ENCODE data around the gene ELK1.
A peak's percentile ranks its signal among the peaks of the same experiment; 100 is the strongest.

The ELK1 gene

DNA sequence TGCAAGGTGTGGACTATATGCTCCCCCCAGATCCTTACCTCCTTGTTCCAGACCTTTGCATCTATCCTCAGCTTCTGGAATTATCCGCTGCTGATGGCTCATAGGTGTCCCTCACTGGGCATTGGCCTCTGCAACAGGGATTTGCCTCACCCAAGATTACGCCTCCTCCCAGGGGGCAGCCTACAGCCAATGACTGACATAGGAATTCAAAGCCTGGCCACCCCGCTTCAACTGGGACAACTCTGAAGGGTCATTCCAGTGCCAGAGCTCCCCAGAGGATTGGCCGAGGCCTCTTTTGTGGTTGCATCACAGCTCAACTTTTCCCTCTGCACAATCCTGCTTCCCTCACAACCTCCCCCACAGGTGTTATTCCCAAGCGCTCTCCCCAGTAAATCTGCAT is 35.7 kb downstream of the ELK1 start (continued):
- TF ChIP-seq ZNF112 (tag by site-specific recombination; IDR thresholded peaks at IDR 0.05): no peak
- TF ChIP-seq ZBTB48 (tag by site-specific recombination; IDR thresholded peaks at IDR 0.05): no peak

DNA sequence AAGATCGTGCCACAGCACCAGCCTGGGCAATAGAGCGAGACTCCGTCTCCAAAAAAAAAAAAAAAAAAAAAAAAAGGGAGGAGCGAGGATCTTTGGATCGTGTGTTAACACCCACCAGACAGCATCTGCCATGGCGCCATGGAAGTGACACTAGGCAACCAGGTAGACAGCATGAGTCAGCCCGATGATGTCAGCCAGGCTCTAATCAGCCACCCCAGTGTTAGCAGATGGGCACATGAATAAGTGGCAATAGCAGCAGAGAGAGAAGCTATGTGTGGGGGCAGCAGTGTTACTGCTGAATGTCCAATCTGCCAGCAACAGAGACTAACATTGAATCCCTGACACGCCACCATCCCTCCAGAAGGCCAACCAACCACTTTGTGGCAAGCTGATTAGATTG is 37.3 kb downstream of the ELK1 start:
- POLR2A ChIA-PET: interaction anchor here (1.2 kb wide), 1 partner anchor 11 kb away, joined by 3 read pairs; no protein-coding TSS in a partner anchor
- CTCF ChIA-PET: interaction anchor here (0.6 to 1.3 kb wide), 3 partner anchors 10 to 1359 kb away, joined by 3 read pairs; no protein-coding TSS in a partner anchor
- Histone ChIP-seq H3K9me3 (ENCODE audit: control insufficient read depth, insufficient read depth, low read depth, low read length) (no peaks in the 10 kb centered on the region), H3K4me3 (ENCODE audit: low read depth, low read length) (no peak overlapping the region), H3K4me1 (ENCODE audit: control insufficient read depth, insufficient read depth, low read length) (no peaks in the 10 kb centered on the region), H3K27ac (ENCODE audit: extremely low read depth, low read depth, low read length) (no peak overlapping the region), H3K36me3 (ENCODE audit: control insufficient read depth in 2 of 2, insufficient read depth in 1 of 2, low read length in 2 of 2) (no peaks in the 10 kb centered on the region)
- no peak for TF ChIP-seq ZNF24 (tag by site-specific recombination; IDR thresholded peaks at IDR 0.05)
- no peak for TF ChIP-seq ZNF423 (tag by site-specific recombination; IDR thresholded peaks at IDR 0.05)
- peak; percentile 40 for TF ChIP-seq ZNF629 (tag by site-specific recombination; IDR thresholded peaks at IDR 0.05)
- TF ChIP-seq, protein P1, sequence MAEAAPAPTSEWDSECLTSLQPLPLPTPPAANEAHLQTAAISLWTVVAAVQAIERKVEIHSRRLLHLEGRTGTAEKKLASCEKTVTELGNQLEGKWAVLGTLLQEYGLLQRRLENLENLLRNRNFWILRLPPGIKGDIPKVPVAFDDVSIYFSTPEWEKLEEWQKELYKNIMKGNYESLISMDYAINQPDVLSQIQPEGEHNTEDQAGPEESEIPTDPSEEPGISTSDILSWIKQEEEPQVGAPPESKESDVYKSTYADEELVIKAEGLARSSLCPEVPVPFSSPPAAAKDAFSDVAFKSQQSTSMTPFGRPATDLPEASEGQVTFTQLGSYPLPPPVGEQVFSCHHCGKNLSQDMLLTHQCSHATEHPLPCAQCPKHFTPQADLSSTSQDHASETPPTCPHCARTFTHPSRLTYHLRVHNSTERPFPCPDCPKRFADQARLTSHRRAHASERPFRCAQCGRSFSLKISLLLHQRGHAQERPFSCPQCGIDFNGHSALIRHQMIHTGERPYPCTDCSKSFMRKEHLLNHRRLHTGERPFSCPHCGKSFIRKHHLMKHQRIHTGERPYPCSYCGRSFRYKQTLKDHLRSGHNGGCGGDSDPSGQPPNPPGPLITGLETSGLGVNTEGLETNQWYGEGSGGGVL (tag by site-specific recombination; IDR thresholded peaks at IDR 0.05): 0 out of 2 replicates have a peak, but pooled peaks have one; percentile 12
- TF ChIP-seq ZFHX2 (tag by site-specific recombination; conservative IDR thresholded peaks at IDR 0.05): no peak
- TF ChIP-seq ZNF10 (tag by site-specific recombination; IDR thresholded peaks at IDR 0.05): no peak
- TF ChIP-seq RBAK (tag by site-specific recombination; IDR thresholded peaks at IDR 0.05): no peak
- no peak for TF ChIP-seq ZNF341 (tag by site-specific recombination; IDR thresholded peaks at IDR 0.05; ENCODE audit: low read depth)
- TF ChIP-seq, protein P2, sequence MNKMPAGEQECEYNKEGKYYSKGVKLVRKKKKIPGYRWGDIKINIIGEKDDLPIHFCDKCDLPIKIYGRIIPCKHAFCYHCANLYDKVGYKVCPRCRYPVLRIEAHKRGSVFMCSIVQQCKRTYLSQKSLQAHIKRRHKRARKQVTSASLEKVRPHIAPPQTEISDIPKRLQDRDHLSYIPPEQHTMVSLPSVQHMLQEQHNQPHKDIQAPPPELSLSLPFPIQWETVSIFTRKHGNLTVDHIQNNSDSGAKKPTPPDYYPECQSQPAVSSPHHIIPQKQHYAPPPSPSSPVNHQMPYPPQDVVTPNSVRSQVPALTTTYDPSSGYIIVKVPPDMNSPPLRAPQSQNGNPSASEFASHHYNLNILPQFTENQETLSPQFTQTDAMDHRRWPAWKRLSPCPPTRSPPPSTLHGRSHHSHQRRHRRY (tag by site-specific recombination; IDR thresholded peaks at IDR 0.05): no peak
- TF ChIP-seq ZNF324 (tag by site-specific recombination; IDR thresholded peaks at IDR 0.05): no peak
- no peak for TF ChIP-seq ZNF701 (tag by site-specific recombination; IDR thresholded peaks at IDR 0.05)
- TF ChIP-seq TCF7L2 (IDR thresholded peaks at IDR 0.05; ENCODE audit: borderline replicate concordance, low read depth, low read length): no peak

DNA sequence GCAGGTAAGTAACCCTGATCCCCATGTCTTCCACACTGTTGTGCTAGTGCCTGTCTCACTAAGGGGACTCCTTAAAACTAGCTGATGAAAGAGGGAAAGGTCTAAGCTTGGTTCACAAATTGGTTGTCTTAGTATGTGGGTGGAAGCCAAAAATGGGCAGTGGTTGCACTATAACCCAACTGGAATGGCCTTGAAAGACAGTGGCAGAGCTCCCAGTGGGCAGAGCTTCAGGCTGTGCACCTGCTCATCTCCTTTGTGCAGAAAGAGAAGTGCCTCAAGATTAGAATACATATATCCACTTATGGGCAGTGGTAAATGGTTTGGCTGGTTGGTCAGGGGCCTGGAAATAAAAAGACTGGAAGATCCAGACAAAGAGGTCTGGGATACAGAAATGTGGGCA is 37.9 kb downstream of the ELK1 start:
- Histone ChIP-seq H3K4me3 (ENCODE audit: low read depth, low read length) (no peak overlapping the region), H3K36me3 (ENCODE audit: control insufficient read depth in 2 of 2, insufficient read depth in 1 of 2, low read length in 2 of 2) (no peaks in the 10 kb centered on the region), H3K4me1 (ENCODE audit: control insufficient read depth, insufficient read depth, low read length) (no peaks in the 10 kb centered on the region), H3K9me3 (ENCODE audit: control insufficient read depth, insufficient read depth, low read depth, low read length) (no peaks in the 10 kb centered on the region), H3K27ac (ENCODE audit: extremely low read depth, low read depth, low read length) (no peak overlapping the region)
- ChIA-PET CTCF (interaction anchor here (0.6 kb wide), 1 partner anchor 420 kb away, joined by 3 read pairs; no protein-coding TSS in a partner anchor), POLR2A (no interaction called here)
- no peak for TF ChIP-seq ZNF544 (tag by site-specific recombination; IDR thresholded peaks at IDR 0.05)
- TF ChIP-seq, protein P3, sequence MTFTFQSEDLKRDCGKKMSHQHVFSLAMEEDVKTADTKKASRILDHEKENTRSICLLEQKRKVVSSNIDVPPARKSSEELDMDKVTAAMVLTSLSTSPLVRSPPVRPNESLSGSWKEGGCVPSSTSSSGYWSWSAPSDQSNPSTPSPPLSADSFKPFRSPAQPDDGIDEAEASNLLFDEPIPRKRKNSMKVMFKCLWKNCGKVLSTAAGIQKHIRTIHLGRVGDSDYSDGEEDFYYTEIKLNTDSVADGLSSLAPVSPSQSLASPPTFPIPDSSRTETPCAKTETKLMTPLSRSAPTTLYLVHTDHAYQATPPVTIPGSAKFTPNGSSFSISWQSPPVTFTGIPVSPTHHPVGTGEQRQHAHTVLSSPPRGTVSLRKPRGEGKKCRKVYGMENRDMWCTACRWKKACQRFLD (tag by site-specific recombination; IDR thresholded peaks at IDR 0.05): no peak

DNA sequence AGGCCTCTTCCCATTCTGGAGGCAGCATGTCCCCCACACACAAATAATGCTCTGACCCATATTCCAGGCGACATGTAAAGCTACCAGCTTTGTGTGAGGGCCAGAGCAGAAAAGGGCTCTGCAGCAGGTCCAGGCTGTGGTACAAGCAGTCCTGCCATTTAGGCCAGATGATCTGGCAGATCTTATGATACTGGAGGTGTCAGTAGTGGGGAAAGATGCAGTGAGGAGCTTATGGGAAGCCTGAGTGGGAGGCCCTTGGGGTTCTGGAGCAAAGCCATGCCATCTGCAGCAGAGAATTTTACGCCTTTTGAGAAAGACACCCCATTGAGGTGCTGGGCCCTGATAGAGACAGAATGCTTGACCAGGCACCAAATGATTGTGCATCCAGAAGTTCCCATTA is 38.4 kb downstream of the ELK1 start:
- Histone ChIP-seq H3K27ac (ENCODE audit: extremely low read depth, low read depth, low read length) (no peak overlapping the region), H3K9me3 (ENCODE audit: control insufficient read depth, insufficient read depth, low read depth, low read length) (no peaks in the 10 kb centered on the region), H3K4me3 (ENCODE audit: low read depth, low read length) (no peak overlapping the region), H3K36me3 (ENCODE audit: control insufficient read depth in 2 of 2, insufficient read depth in 1 of 2, low read length in 2 of 2) (no peaks in the 10 kb centered on the region), H3K4me1 (ENCODE audit: control insufficient read depth, insufficient read depth, low read length) (no peaks in the 10 kb centered on the region)
- CTCF ChIA-PET: interaction anchor here (0.6 kb wide), 1 partner anchor 419 kb away, joined by 3 read pairs; no protein-coding TSS in a partner anchor
- POLR2A ChIA-PET: no interaction called here
- TF ChIP-seq ZNF785 (tag by site-specific recombination; IDR thresholded peaks at IDR 0.05): no peak
- no peak for TF ChIP-seq MYNN (tag by site-specific recombination; IDR thresholded peaks at IDR 0.05; ENCODE audit: borderline replicate concordance)
- no peak for TF ChIP-seq ZNF626 (tag by site-specific recombination; IDR thresholded peaks at IDR 0.05)
- TF ChIP-seq ZNF350 (tag by site-specific recombination; IDR thresholded peaks at IDR 0.05): no peak
- no peak for TF ChIP-seq ZNF214 (tag by site-specific recombination; IDR thresholded peaks at IDR 0.05; ENCODE audit: borderline replicate concordance)
- no peak for TF ChIP-seq ZNF155 (tag by site-specific recombination; IDR thresholded peaks at IDR 0.05)
- TF ChIP-seq, protein P4, sequence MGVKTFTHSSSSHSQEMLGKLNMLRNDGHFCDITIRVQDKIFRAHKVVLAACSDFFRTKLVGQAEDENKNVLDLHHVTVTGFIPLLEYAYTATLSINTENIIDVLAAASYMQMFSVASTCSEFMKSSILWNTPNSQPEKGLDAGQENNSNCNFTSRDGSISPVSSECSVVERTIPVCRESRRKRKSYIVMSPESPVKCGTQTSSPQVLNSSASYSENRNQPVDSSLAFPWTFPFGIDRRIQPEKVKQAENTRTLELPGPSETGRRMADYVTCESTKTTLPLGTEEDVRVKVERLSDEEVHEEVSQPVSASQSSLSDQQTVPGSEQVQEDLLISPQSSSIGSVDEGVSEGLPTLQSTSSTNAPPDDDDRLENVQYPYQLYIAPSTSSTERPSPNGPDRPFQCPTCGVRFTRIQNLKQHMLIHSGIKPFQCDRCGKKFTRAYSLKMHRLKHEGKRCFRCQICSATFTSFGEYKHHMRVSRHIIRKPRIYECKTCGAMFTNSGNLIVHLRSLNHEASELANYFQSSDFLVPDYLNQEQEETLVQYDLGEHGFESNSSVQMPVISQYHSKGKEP (tag by site-specific recombination; IDR thresholded peaks at IDR 0.05): no peak
- TF ChIP-seq ZNF157 (tag by site-specific recombination; IDR thresholded peaks at IDR 0.05): no peak
